Heart right ventricle (tissue), 16 donors: Measurements from ENCODE around the gene COX5B. TPM values are rescaled to one million over a fixed set of nuclear protein-coding genes. Genes with fewer than 3 reads are reported as not detected.
"Not testable (repeated sequence)": the region's sequence is repeated elsewhere in the genome, so short reads cannot be mapped to it uniquely, and the experiment has no call there.

ENCODE experiments used
- ATAC-seq, 8 donors: fragments of 200-7000 bp; cut with Tn5 transposase; one replicate each; pipeline ENCODE4 v1.9.1; 2020; ENCODE audit warnings: mild to moderate bottlenecking in 8 of 8, moderate library complexity in 8 of 8, moderate number of reproducible peaks in 1 of 8
- DNase-seq, 2 donors: peaks; one replicate each; pipeline ENCODE4 v3.0.0-alpha.2; 2020
- H3K27ac ChIP-seq, 10 donors: fragments of 200-600 bp; sonication (generic) in 2 of 10; one replicate each; pipeline versions ENCODE4 v1.5.0 to v1.8.0; 2020 to 2022; ENCODE audit warnings: mild to moderate bottlenecking in 3 of 10
- H3K27me3 ChIP-seq, 7 donors: fragments of 200-600 bp; one replicate each; pipeline ENCODE4 v1.8.0; 2021 to 2022; ENCODE audit warnings: mild to moderate bottlenecking in 2 of 7
- H3K36me3 ChIP-seq, 9 donors: fragments of 200-600 bp; sonication (generic) in 1 of 9; one replicate each; pipeline versions ENCODE4 v1.5.0 to v1.8.0; 2020 to 2022; ENCODE audit warnings: mild to moderate bottlenecking in 2 of 9
- H3K4me1 ChIP-seq, 9 donors: fragments of 200-600 bp; sonication (generic) in 1 of 9; one replicate each; pipeline versions ENCODE4 v1.5.0 to v1.8.0; 2020 to 2022; ENCODE audit warnings: mild to moderate bottlenecking in 4 of 9
- H3K4me3 ChIP-seq, 10 donors: fragments of 200-600 bp; sonication (generic) in 2 of 10; one replicate each; pipeline versions ENCODE4 v1.5.0 to v1.8.0; 2020 to 2022; ENCODE audit warnings: mild to moderate bottlenecking in 7 of 10, moderate library complexity in 2 of 10
- H3K9me3 ChIP-seq, 11 donors: fragments of 200-600 bp in 10 of 11; sonication (generic) in 2 of 11; one replicate each; pipeline versions ENCODE4 v1.5.0 to v1.8.0; 2013 to 2022; ENCODE audit warnings: mild to moderate bottlenecking in 2 of 11, control low read depth in 1 of 11, moderate library complexity in 1 of 11
- WGBS, 2 donors: extraction: QIAGEN DNeasy Blood & Tissue Kit; methylation state at CpG; one replicate each; pipeline ENCODE4 v1.1.7; 2013; ENCODE audit warnings: inconsistent platforms in 1 of 2; 5-methylcytosine and 5-hydroxymethylcytosine counted together
- intact Hi-C, 10 donors: fragments of 100-400 bp; cut with DNase I; formaldehyde crosslinking; loops; one replicate each; pipeline versions ENCODE4 v1.11.1 to v1.14.2; 2022
- polyA plus RNA-seq, 2 donors: library from polyadenylated mRNA; stranded (reverse); fragments of 200-250 nt; gene quantifications; one replicate each; pipeline ENCODE4 v1.2.3, GENCODE V29; 2013
- total RNA-seq, 10 donors: library from RNA; stranded (reverse); fragmentation: NEBNext Ultra II Directional in 3 of 10; extraction: Animal tissue kit (Norgen Biotek cat#: 25700) in 3 of 10; gene quantifications; one replicate each; pipeline versions ENCODE4 v1.2.1 to v1.2.4, GENCODE V29; 2021 to 2023
- TF ChIP-seq, protein P1 (sequence below), 9 donors: fragments of 200-600 bp; sonication (generic) in 2 of 9; IDR thresholded peaks; one replicate each; pipeline versions ENCODE4 v1.5.0 to v1.8.0; 2021 to 2022; ENCODE audit warnings: antibody characterized with exemption in 9 of 9, mild to moderate bottlenecking in 5 of 9, moderate library complexity in 1 of 9
- donor health status: Arrhythmogenic right ventricular cardiomyopathy.
- donor health status: ischemic (EF 13 %, LVEDD 7.1; RV severe dilation, severe dysfunction).
- donor health status: healthy with polysubstance abuse.
- donor health status: DM: no; HTN: yes; CAD: no.
- donor health status: DM: no; HTN: no; CAD: no.
- donor health status: ischemic (EF 25% LVEDD 6.9; RV normal size, moderate dysfunction).
- donor health status: ischemic (EF 25% LVEDD 5.7; RV mildly dilated, moderate dysfunction).
- donor health status: healthy.
- donor health status: DM: yes; HTN: yes; CAD: no.
- donor health status: Ischemic cardiomyopathy.
- donor health status: ischemic (EF 35%, LVEDD 5.7; RV mildly dilated, moderate dysfunction).
- donor health status: nonischemic (EF 11% LVEDD 7.7; RV severe dilation, severe dysfunction).
- donor health status: DM: yes; HTN: yes; CAD: no.
- donor health status: PGD.
- donor health status: ischemic (EF 29% LVEDD 5.4; RV normal size, mild dysfunction).
- donor health status: nonischemic (EF 23%, LVEDD 6.1; RV moderate dilation, normal function).

Gene COX5B
- total and polyA plus RNA-seq, 12 donors: 886 to 5,403 (median 1,311) TPM

GRCh38 chr2:97677480-97677879, 31.6 kb downstream of the COX5B start:
- Histone ChIP-seq H3K27ac (no peak overlapping the region), H3K4me3 (no peak overlapping the region), H3K4me1 (no peaks in the 10 kb centered on the region), H3K36me3 (no peaks in the 10 kb centered on the region), H3K9me3 (peaks cover 0 to 6% (median 0%) of the 10 kb centered on the region in 11 donors), H3K27me3 (no peaks in the 10 kb centered on the region)
- intact Hi-C loops: no loop called here
- DNase-seq: no peak
- TF ChIP-seq, protein P1, sequence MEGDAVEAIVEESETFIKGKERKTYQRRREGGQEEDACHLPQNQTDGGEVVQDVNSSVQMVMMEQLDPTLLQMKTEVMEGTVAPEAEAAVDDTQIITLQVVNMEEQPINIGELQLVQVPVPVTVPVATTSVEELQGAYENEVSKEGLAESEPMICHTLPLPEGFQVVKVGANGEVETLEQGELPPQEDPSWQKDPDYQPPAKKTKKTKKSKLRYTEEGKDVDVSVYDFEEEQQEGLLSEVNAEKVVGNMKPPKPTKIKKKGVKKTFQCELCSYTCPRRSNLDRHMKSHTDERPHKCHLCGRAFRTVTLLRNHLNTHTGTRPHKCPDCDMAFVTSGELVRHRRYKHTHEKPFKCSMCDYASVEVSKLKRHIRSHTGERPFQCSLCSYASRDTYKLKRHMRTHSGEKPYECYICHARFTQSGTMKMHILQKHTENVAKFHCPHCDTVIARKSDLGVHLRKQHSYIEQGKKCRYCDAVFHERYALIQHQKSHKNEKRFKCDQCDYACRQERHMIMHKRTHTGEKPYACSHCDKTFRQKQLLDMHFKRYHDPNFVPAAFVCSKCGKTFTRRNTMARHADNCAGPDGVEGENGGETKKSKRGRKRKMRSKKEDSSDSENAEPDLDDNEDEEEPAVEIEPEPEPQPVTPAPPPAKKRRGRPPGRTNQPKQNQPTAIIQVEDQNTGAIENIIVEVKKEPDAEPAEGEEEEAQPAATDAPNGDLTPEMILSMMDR (IDR thresholded peaks at IDR 0.05): no peak
- ATAC-seq: no peak
- 75 to 77% methylated on average over 2 of the region's 2 CpGs for WGBS, 2 donors

- ATAC-seq: no peak
- Histone ChIP-seq H3K36me3 (no peaks in the 10 kb centered on the region), H3K4me1 (no peaks in the 10 kb centered on the region), H3K27me3 (no peaks in the 10 kb centered on the region), H3K9me3 (peaks cover 0 to 6% (median 0%) of the 10 kb centered on the region in 11 donors), H3K4me3 (no peak overlapping the region), H3K27ac (no peak overlapping the region)
- DNase-seq: no peak
- TF ChIP-seq, protein P1 (IDR thresholded peaks at IDR 0.05): no peak
- WGBS, 2 donors: 98 to 100% methylated on average over 1 of the region's 1 CpG
- intact Hi-C loops: no loop called here
Observed at GRCh38 chr2:97678298-97678697, 32.4 kb downstream of the COX5B start.

GRCh38 chr2:97687235-97687634, 41.4 kb downstream of the COX5B start:
- DNase-seq, ATAC-seq, H3K9me3 ChIP-seq, H3K36me3 ChIP-seq, H3K27me3 ChIP-seq, intact Hi-C loops, H3K27ac ChIP-seq, H3K4me3 ChIP-seq, H3K4me1 ChIP-seq: not testable (repeated sequence)
- WGBS, 2 donors: 93 to 96% methylated on average over 2 of the region's 3 CpGs

DNA sequence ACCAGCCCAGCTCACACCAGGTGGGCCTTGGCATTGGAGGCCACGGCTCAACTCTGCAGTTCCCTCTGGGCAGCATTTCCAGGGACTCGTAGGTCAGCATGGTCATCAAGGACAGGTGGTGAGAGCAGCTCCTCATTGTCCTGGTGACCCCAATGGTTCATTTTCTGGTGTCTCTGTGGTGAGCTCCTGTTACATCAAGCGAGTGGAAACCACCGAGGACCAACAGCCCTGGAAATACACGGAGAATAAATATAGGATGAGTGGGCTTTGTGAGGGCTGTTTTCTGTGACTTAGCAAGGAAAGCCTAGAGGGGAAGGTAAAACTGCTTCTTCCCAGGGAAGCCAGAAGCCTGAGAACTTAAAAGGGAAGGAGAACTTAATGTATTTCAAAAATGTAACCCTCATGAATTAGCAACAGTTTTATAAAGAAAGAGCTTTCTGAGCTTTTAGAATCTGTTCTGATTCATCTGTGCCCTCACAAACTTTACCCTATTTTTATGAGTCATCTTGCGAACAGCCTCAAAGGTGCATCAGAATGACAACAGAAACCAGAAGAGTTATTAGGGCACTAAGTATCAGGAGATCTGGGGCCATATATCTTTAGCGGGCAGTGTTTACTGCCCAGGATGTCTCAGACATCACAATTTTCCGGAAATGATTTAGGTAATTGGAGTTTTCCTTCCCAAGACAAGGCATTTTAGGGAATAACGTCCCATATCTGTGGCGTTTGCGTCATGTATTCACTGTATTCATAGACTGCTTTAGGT, 42.4 kb downstream of the COX5B start:
- H3K36me3 ChIP-seq: no peaks in the 10 kb centered on the region
- H3K27ac ChIP-seq: no peak overlapping the region
- DNase-seq (no peak), ATAC-seq (no peak)
- H3K9me3 ChIP-seq: peaks cover 0 to 3% (median 0%) of the 10 kb centered on the region in 11 donors
- WGBS, 2 donors: 90 to 93% methylated on average over 11 of the region's 11 CpGs
- TF ChIP-seq, protein P1 (IDR thresholded peaks at IDR 0.05): no peak
- H3K4me1 ChIP-seq: no peaks in the 10 kb centered on the region
- intact Hi-C loops: no loop called here
- H3K4me3 ChIP-seq: no peak overlapping the region
- H3K27me3 ChIP-seq: no peaks in the 10 kb centered on the region

- H3K4me1 ChIP-seq: no peaks in the 10 kb centered on the region
- TF ChIP-seq, protein P1 (IDR thresholded peaks at IDR 0.05): no peak
- H3K27ac ChIP-seq: no peak overlapping the region
- 65 to 68% methylated on average over 6 of the region's 6 CpGs for WGBS, 2 donors
- intact Hi-C loops: loop anchor here in 4 of 10 donors (10.0 kb wide), 3 partner anchors 46 to 96 kb away; partner anchors contain the start of gene COX5B (in 1 of the 4)
- no peaks in the 10 kb centered on the region for H3K27me3 ChIP-seq
- peaks cover 0 to 7% (median 0%) of the 10 kb centered on the region in 11 donors for H3K9me3 ChIP-seq
- no peak for DNase-seq
- H3K4me3 ChIP-seq: no peak overlapping the region
- no peak for ATAC-seq
- H3K36me3 ChIP-seq: no peaks in the 10 kb centered on the region
Observed at GRCh38 chr2:97691166-97691565, 45.3 kb downstream of the COX5B start.
